Right lobe of liver (tissue), 4 donors: ENCODE results near the gene KAZN.

ENCODE experiments used
- CTCF ChIP-seq, 4 donors: fragments of 200-600 bp in 3 of 4; fragments of 450-650 bp in 1 of 4; IDR thresholded peaks; one replicate each; pipeline versions ENCODE4 v1.5.1 to v1.8.0; 2016 to 2022; ENCODE audit warnings: antibody characterized with exemption in 4 of 4, mild to moderate bottlenecking in 2 of 4
- POLR2A ChIP-seq: fragments of 450-650 bp; IDR thresholded peaks from one replicate; pipeline ENCODE4 v1.6.1; 2017; ENCODE audit warnings: antibody characterized with exemption, mild to moderate bottlenecking
- donor health status: DM: no; HTN: no; CAD: no.
- donor health status: DM: no; HTN: no; CAD: no.
- donor health status: DM: no; HTN: yes; CAD: no.

- no peak for TF ChIP-seq CTCF (IDR thresholded peaks at IDR 0.05)
- no peak for TF ChIP-seq POLR2A
These were observed 5.2 kb upstream of the KAZN start for GRCh38 chr1:14593302-14593701.
